Panc1 (cell line): Measurements from ENCODE around the gene MLLT3. TPM values are rescaled to one million over a fixed set of nuclear protein-coding genes. Genes with fewer than 3 reads are reported as not detected.

Experiments used
- ATAC-seq: fragments of 200-7000 bp; cut with Tn5 transposase; 2 replicates; pipeline ENCODE4 v1.9.1; 2020; ENCODE audit warnings: mild to moderate bottlenecking, moderate library complexity
- BruUV-seq: library from RNA; stranded (reverse); fragments of 400-500 nt; replicated peaks from 2 replicates; lab custom pipeline; 2021; lab: Mats Ljungman, UMichigan
- CTCF ChIA-PET: fragments of 300-600 bp; sonication (Branson Sonifier 250); formaldehyde crosslinking; loops from one replicate; lab custom pipeline; 2022; ENCODE audit warnings: antibody characterized with exemption; lab: Charles Lee
- POLR2A ChIA-PET: fragments of 300-600 bp; sonication (Branson Sonifier 250); formaldehyde crosslinking; loops from one replicate; lab custom pipeline; 2022; ENCODE audit warnings: antibody characterized with exemption; lab: Charles Lee
- DNase-seq: peaks from one replicate; pipeline ENCODE4 v3.0.0-alpha.2; 2010; ENCODE audit warnings: low read depth, low spot score
- H3K27ac ChIP-seq: 2 replicates; pipeline ENCODE4 v1.5.1; 2011; ENCODE audit warnings: mild to moderate bottlenecking, low read length, inconsistent platforms
- H3K27me3 ChIP-seq: fragments of 200-500 bp; sonication (Bioruptor generic); 2 replicates; pipeline ENCODE4 v1.6.0; 2014; ENCODE audit warnings: low read length, inconsistent platforms; ENCODE audit not compliant: control insufficient read depth, insufficient read depth
- H3K36me3 ChIP-seq: fragments of 200-500 bp; sonication (Bioruptor generic); 2 replicates; pipeline ENCODE4 v1.5.1; 2014; ENCODE audit warnings: inconsistent platforms, mild to moderate bottlenecking, low read length, moderate library complexity; ENCODE audit not compliant: control insufficient read depth, insufficient read depth
- H3K4me1 ChIP-seq: 2 replicates; pipeline ENCODE4 v1.5.1; 2011; ENCODE audit warnings: inconsistent platforms, mild to moderate bottlenecking, low read length, moderate library complexity; ENCODE audit not compliant: control insufficient read depth, insufficient read depth
- H3K4me3 ChIP-seq, 2 experiments: 2 replicates each; pipeline ENCODE4 v1.5.1; 2011 to 2012; ENCODE audit warnings: low read depth in 2 of 2, low read length in 2 of 2, mild to moderate bottlenecking in 2 of 2, inconsistent platforms in 1 of 2, moderate library complexity in 1 of 2
- H3K9me3 ChIP-seq: fragments of 200-500 bp; sonication (Bioruptor generic); 2 replicates; pipeline ENCODE4 v1.5.1; 2014; ENCODE audit warnings: low read depth, mild to moderate bottlenecking, inconsistent platforms, low read length, moderate library complexity; ENCODE audit not compliant: control insufficient read depth, insufficient read depth
- CTCF ChIP-seq: fragments of 450-650 bp; IDR thresholded peaks from 2 replicates; pipeline ENCODE4 v1.5.1; 2017; ENCODE audit warnings: mild to moderate bottlenecking
- POLR2AphosphoS5 ChIP-seq: IDR thresholded peaks from 2 replicates; pipeline ENCODE4 v1.6.1; 2012; ENCODE audit warnings: mild to moderate bottlenecking, low read depth, low read length, moderate library complexity
- REST ChIP-seq, 2 experiments: IDR thresholded peaks; 2 replicates each; pipeline ENCODE4 v1.6.1; 2011 to 2012; ENCODE audit warnings: low read depth in 2 of 2, control low read depth in 1 of 2, low read length in 1 of 2, mild to moderate bottlenecking in 1 of 2, moderate library complexity in 1 of 2; ENCODE audit not compliant: insufficient read depth in 1 of 2
- SIN3A ChIP-seq: IDR thresholded peaks from 2 replicates; pipeline ENCODE4 v1.6.1; 2012; ENCODE audit warnings: low read depth, mild to moderate bottlenecking, low read length, moderate library complexity, borderline replicate concordance; ENCODE audit not compliant: insufficient read depth
- TCF7L2 ChIP-seq: IDR thresholded peaks from 2 replicates; pipeline ENCODE4 v1.6.1; 2011; ENCODE audit warnings: mild to moderate bottlenecking, low read depth, low read length, inconsistent platforms
- in situ Hi-C: cut with HindIII; loops from 2 replicates; pipeline ENCODE4 v1.10.0; 2016; ENCODE audit warnings: low sequenced_read_pairs, low pct_unique_long_range_greater_than_20kb
- intact Hi-C: fragments of 100-400 bp; cut with micrococcal nuclease; formaldehyde crosslinking; loops from one replicate; pipeline ENCODE4 v1.10.0; 2022; ENCODE audit not compliant: unreplicated experiment
- total RNA-seq: library from RNA; stranded (reverse); gene quantifications from one replicate; pipeline ENCODE4 v1.2.1, GENCODE V29; 2021; ENCODE audit not compliant: unreplicated experiment

MLLT3 gene
- total RNA-seq, 1 experiment from 2014 or later, result 0.49 TPM

GRCh38 chr9:20642045-20642444 lies 19.7 kb upstream of the MLLT3 start:
- Histone ChIP-seq H3K36me3 (no peaks in the 10 kb centered on the region), H3K9me3 (no peaks in the 10 kb centered on the region), H3K4me1 (no peaks in the 10 kb centered on the region), H3K4me3 (no peak overlapping the region), H3K27me3 (no peaks in the 10 kb centered on the region), H3K27ac (no peak overlapping the region)
- DNase-seq, result no peak
- POLR2A ChIA-PET, result no interaction called here
- intact Hi-C loops, result no loop called here
- CTCF ChIA-PET, result no interaction called here
- TF ChIP-seq POLR2AphosphoS5 (no peak), TCF7L2 (no peak), SIN3A (no peak), REST (IDR thresholded peaks at IDR 0.05; ENCODE audit: insufficient read depth in 1 of 2, low read depth in 2 of 2, low read length in 1 of 2) (no peak), CTCF (no peak)
- in situ Hi-C loops, result no loop called here
- no peak for ATAC-seq
- BruUV-seq, result no TSS peak

- no TSS peak for BruUV-seq
- no peak for DNase-seq
- CTCF ChIA-PET, result no interaction called here
- in situ Hi-C loops (no loop called here), intact Hi-C loops (no loop called here)
- TF ChIP-seq REST (IDR thresholded peaks at IDR 0.05; ENCODE audit: insufficient read depth in 1 of 2, low read depth in 2 of 2, low read length in 1 of 2) (no peak), POLR2AphosphoS5 (no peak), TCF7L2 (no peak), CTCF (no peak), SIN3A (no peak)
- ATAC-seq, result no peak
- no peak overlapping the region for H3K4me3 ChIP-seq
- H3K27ac ChIP-seq, result no peak overlapping the region
- no peaks in the 10 kb centered on the region for H3K36me3 ChIP-seq
- POLR2A ChIA-PET, result no interaction called here
- H3K4me1 ChIP-seq, result no peaks in the 10 kb centered on the region
- no peaks in the 10 kb centered on the region for H3K27me3 ChIP-seq
- no peaks in the 10 kb centered on the region for H3K9me3 ChIP-seq
Observed at GRCh38 chr9:20640331-20641187, 18.3 kb upstream of the MLLT3 start.
